Urothelium cell line (cell line): ENCODE measurements around the gene PKMYT1.
"Not testable (repeated sequence)": the region's sequence is repeated elsewhere in the genome, so short reads cannot be mapped to it uniquely, and the experiment has no call there.

ENCODE experiments used
- DNase-seq: peaks from one replicate; pipeline ENCODE4 v3.0.0; 2011; ENCODE audit warnings: low spot score, mixed read lengths
- FAIRE-seq: peaks from 2 replicates; lab custom pipeline; 2011; peaks lifted over from hg19 to GRCh38; lab: Jason Lieb, UNC

The PKMYT1 gene

GRCh38 chr16:2963074-2963722 lies 17.0 kb downstream of the PKMYT1 start:
- no peak for DNase-seq
- no peak for FAIRE-seq

GRCh38 chr16:2962334-2963073 lies 17.7 kb downstream of the PKMYT1 start:
- FAIRE-seq (no peak), DNase-seq (no peak)

GRCh38 chr16:2960183-2961010 lies 19.8 kb downstream of the PKMYT1 start:
- DNase-seq (no peak), FAIRE-seq (no peak)

DNA sequence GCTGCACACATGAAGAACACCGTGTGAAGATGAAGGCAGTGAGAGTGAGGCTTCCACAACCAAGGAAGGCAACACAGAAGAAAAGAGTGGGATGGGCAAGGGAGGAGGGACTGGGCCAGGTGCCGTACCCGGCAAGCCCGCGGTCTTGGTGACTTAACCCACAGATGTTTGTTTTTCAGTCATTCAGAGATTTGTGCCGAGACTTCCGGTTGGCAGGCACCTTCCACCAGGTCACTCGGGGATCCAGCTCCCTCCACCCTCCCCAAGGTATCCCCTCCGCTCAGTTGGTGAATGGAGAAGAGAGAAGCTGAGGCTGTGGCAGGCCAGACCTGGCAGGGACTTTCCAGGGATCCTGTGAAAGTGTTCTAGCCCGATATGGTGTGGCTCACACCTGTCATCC lies 21.0 kb downstream of the PKMYT1 start:
- FAIRE-seq: no peak
- DNase-seq: no peak

GRCh38 chr16:2956579-2956956 lies 23.7 kb downstream of the PKMYT1 start:
- no peak for DNase-seq
- no peak for FAIRE-seq

- no peak for FAIRE-seq
- no peak for DNase-seq
Measured at GRCh38 chr16:2955779-2956578, 24.3 kb downstream of the PKMYT1 start.

- FAIRE-seq: no peak
Measured at GRCh38 chr16:2955438-2955778, 24.8 kb downstream of the PKMYT1 start.

GRCh38 chr16:2954656-2955381 lies 25.4 kb downstream of the PKMYT1 start:
- FAIRE-seq (no peak), DNase-seq (no peak)

More at GRCh38 chr16:2955438-2955778, 24.8 kb downstream of the PKMYT1 start:
- DNase-seq: no peak

- DNase-seq: no peak
- no peak for FAIRE-seq
Measured at GRCh38 chr16:2953706-2954627, 26.3 kb downstream of the PKMYT1 start.

GRCh38 chr16:2952679-2953078 lies 27.6 kb downstream of the PKMYT1 start:
- FAIRE-seq: no peak
- no peak for DNase-seq

DNA sequence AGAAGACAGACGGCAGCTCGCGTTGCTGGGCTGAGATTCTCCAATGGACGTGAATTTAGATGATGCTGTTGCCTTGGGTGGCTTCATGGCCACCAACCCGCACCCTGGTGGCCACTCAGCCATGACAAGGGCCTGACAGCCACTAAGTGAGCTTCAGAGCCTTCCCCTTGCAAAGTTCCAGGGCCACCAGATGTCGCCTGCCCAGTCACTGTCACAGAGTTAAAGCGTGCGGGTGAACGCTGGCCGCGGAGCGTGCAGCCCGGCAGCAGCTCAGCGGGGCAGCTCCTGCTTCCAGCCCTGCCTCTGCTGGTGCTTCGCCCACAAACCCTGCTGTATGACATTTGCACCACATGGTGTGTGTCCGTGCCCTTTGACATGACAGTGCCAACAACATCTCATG lies 29.5 kb downstream of the PKMYT1 start:
- no peak for DNase-seq
- no peak for FAIRE-seq

- FAIRE-seq: no peak
- no peak for DNase-seq
Measured at GRCh38 chr16:2950353-2950724, 29.9 kb downstream of the PKMYT1 start.

DNA sequence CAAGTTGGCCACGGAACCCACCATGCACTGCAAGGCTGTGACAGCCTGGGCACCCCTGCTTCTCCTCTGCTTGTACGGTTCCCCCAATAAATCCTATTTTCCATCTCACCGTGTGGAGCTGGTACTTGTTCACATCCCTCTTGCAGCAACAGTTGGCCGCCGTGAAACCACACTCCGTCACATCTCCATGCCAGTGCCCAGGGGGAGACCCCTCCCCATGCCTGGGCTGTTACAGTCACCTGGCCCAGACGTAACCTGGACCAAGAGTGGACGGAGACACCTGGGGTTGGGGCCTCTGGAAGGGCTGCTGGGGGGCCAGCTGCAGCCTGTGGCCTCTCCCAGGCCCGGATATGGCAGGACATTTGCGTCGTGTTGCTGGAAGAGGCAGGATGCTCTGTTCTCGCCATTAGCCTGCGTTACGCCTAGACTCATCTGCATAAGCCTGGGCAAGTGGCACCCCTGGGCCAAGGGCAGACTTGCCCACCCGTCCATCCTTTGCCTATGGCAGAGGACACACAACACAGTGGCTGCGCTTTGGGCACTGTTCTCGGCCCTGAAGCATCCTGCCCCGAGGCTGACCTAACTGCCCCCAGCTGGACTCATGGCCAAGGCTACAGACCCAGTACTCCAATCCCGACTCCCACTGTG lies 30.4 kb downstream of the PKMYT1 start:
- FAIRE-seq: no peak

GRCh38 chr16:2948807-2949704 lies 31.2 kb downstream of the PKMYT1 start:
- FAIRE-seq: no peak
- no peak for DNase-seq

More for the DNA sequence above, 30.4 kb downstream of the PKMYT1 start:
- no peak for DNase-seq

- DNase-seq (no peak), FAIRE-seq (no peak)
Measured at GRCh38 chr16:2946649-2947048, 33.6 kb downstream of the PKMYT1 start.

GRCh38 chr16:2943716-2944115 lies 36.5 kb downstream of the PKMYT1 start:
- FAIRE-seq, DNase-seq: not testable (repeated sequence)

DNA sequence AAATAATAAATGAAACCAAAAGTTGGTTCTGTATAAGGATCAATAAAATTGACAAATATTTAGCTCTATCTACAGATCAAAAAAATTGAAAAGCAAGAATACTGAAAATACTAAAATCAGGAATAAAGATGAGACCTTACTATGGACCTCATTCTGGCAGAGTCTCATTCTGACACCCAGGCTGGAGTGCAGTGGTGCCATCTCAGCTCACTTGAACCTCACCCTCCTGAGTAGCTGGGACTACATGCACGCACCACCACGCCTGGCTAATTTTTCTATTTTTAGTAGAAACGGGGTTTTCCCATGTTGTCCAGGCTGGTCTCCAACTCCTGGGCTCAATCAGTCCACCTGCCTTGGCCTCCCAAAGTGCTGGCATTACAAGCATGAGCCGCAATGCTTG lies 38.2 kb downstream of the PKMYT1 start:
- FAIRE-seq (no peak), DNase-seq (no peak)

- FAIRE-seq: no peak
- DNase-seq: no peak
Measured at GRCh38 chr16:2939968-2940367, 40.3 kb downstream of the PKMYT1 start.
